GM12891 (cell line): ENCODE data around the gene LRRC49.

Experiments used
- DNase-seq: peaks from one replicate; pipeline ENCODE4 v3.0.0; 2011; ENCODE audit warnings: low spot score; ENCODE audit not compliant: insufficient read length
- FAIRE-seq: peaks from 2 replicates; lab custom pipeline; 2011; peaks lifted over from hg19 to GRCh38; lab: Jason Lieb, UNC
- PAX5 ChIP-seq: IDR thresholded peaks from 2 replicates; pipeline ENCODE4 v1.6.1; 2011; ENCODE audit warnings: low read length, moderate library complexity, mild to moderate bottlenecking; ENCODE audit not compliant: insufficient read depth, severe bottlenecking
- POLR2A ChIP-seq: IDR thresholded peaks from 2 replicates; pipeline ENCODE4 v1.6.1; 2011; ENCODE audit warnings: low read depth, low read length, control low read depth
- POLR2AphosphoS5 ChIP-seq: IDR thresholded peaks from 2 replicates; pipeline ENCODE4 v1.6.1; 2011; ENCODE audit warnings: low read depth, low read length, control low read depth
- POU2F2 ChIP-seq: IDR thresholded peaks from 2 replicates; pipeline ENCODE4 v1.6.1; 2011; ENCODE audit warnings: low read depth, mild to moderate bottlenecking, control low read depth, low read length, moderate library complexity
- SPI1 ChIP-seq: IDR thresholded peaks from 2 replicates; pipeline ENCODE4 v1.6.1; 2011; ENCODE audit warnings: low read depth, low read length, control low read depth
- TAF1 ChIP-seq: IDR thresholded peaks from 2 replicates; pipeline ENCODE4 v1.6.1; 2011; ENCODE audit warnings: low read depth, low read length, control low read depth

Gene LRRC49

DNA sequence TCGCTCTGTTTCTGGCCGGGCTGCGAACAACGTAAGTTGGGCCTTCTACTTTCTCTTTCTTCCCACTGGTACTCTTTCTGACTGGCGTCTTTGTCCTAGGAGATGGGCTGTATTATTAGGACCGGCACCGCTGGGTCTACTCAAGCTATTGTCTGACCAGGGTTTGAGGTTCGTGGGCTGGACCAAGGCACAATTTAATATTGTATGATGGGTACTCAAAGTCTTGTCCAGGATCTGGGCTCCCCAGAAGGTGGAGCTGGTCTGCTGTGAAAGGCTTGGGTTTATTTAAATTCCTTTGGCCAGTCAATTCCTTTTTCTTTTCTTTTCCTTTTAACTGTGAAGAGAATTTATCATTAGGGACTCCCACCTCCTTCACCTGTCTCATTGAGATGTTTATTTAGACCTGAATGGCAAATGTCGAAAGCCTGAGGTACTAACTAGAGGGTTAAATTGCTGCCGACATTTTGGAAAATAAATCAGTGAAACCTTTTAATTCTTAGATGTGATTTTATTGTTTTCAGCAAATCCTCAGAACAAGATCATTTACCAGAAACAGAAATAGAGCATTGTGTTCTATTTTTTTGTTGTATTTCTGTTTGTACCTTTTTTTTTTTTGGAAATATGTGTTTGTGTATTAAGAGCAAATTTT, 410 bp downstream of the LRRC49 start:
- FAIRE-seq (no peak), DNase-seq (no peak)
- TF ChIP-seq POLR2A (no peak), TAF1 (no peak), SPI1 (no peak), POLR2AphosphoS5 (no peak), POU2F2 (no peak), PAX5 (no peak)

DNA sequence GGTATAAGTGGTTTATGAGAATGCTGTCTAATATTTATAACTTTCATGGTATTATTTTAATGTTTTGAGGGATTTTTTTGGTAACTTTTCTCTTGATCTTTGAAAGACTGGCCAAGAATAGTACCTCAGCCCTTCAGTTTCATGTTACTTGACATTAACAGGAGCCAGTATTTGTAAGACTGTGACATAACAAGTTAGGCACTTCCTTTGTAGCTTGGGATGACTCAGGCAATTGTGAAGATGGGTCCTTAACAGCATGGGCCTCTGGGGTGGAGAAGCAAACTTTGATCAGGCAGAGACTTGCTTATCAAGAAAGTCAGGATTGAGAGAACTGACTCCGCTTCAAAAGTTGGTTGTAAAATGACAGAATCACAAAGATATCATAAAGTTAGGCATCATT, 9.5 kb downstream of the LRRC49 start:
- no peak for TF ChIP-seq POLR2A
- no peak for TF ChIP-seq POLR2AphosphoS5
- TF ChIP-seq SPI1, result no peak
- TF ChIP-seq POU2F2, result no peak
- no peak for TF ChIP-seq TAF1
- no peak for TF ChIP-seq PAX5
- no peak for FAIRE-seq
- DNase-seq, result no peak

DNA sequence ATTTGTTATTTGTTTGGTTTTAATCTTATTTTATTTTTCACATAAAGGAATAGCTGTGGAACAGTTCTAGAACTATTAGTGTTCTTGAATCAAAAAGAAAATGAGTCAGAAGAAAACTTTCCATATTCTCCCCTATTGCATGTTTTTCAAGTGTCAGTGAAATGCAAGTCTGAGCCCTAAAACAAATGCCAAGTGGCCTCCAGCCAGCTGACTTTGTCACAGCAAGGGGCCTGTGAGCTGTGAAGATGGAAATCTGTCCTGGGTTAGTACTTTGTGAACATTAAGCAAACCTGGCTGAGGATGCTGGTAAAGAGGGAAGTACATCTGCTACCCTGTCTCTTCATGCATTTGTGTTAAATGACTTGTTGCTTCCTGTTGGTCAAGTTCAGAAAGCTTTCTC, 14.2 kb downstream of the LRRC49 start:
- no peak for DNase-seq
- TF ChIP-seq SPI1 (no peak), TAF1 (no peak), POLR2AphosphoS5 (no peak), PAX5 (no peak), POLR2A (no peak), POU2F2 (no peak)
- FAIRE-seq, result no peak

DNA sequence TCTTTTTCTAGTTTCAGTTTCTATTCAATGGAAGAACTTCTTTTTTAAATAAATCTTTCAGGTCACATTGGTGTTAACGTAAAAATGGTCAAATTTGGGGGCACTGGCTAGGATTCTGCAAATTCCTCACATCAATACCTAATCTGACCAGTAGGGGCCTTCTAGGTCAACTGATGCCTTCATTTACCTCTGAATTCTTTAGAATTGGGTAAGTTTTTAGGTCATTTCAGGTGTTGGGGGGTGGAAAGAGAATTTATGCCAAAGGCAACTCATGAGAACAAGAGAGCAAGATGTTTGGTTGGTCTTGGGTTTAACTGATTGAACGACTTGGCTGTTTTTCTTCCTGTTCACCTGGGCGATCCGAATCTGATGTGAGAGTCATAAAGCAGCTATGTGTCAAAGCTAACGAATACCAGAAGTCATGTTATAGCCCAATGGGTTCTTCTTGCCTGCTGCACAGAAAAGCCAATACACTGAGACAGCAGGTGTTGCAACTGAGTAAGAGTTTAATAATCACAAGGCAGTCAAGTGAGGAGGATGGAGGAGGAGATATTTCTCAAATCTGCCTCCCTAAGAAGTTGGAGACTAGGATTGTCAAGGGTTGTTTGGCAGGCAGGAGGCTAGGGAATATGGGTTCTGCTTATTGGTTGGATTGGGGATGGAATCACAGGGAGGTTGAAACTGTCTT, 15.3 kb downstream of the LRRC49 start:
- DNase-seq, result no peak
- TF ChIP-seq SPI1, result no peak
- no peak for TF ChIP-seq POLR2A
- no peak for FAIRE-seq

DNA sequence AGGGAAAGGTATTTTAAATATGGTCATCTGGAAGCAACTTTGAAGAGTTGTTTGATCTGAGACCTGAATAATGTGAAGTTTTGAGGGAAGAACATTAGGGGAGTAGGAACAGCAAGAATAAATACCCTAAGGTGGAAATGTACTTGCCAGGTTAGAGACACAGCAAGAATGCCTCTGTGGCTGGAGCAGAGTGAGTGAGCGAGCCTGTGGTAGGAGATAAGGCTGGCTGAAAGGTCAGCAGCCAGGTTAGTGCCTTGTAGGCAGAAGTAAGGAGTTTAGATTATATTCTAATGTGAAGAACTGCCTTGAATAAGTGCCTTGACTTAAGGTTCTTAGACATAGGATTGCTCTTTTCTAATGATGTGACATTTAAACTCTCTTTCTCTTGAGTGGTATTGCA, 18.3 kb downstream of the LRRC49 start:
- FAIRE-seq (no peak), DNase-seq (no peak)
- TF ChIP-seq TAF1, result no peak
- no peak for TF ChIP-seq POLR2A
- no peak for TF ChIP-seq POLR2AphosphoS5
- no peak for TF ChIP-seq PAX5
- TF ChIP-seq SPI1, result no peak
- no peak for TF ChIP-seq POU2F2

DNA sequence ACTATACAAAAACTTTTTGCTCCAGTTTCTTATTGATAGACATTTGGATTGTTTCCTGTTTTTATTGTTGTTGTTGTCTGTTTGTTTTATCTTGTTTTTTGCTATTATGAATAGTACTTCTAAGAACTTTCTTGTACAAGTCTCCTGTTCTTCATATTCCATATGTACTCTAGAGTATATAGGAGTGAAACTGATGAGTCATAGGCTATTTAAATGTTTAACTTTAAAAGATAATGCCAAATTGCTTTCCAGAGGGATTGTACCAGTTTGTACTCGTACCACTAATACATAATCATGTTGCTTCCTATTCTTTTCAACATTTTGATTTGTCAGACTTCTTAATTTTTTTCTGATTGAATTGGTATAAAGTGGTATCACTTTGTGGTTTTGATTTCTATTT, 19.6 kb downstream of the LRRC49 start:
- no peak for TF ChIP-seq POU2F2
- no peak for TF ChIP-seq POLR2A
- TF ChIP-seq SPI1, result no peak
- no peak for TF ChIP-seq PAX5
- TF ChIP-seq POLR2AphosphoS5, result no peak
- no peak for TF ChIP-seq TAF1
- FAIRE-seq, result no peak

DNA sequence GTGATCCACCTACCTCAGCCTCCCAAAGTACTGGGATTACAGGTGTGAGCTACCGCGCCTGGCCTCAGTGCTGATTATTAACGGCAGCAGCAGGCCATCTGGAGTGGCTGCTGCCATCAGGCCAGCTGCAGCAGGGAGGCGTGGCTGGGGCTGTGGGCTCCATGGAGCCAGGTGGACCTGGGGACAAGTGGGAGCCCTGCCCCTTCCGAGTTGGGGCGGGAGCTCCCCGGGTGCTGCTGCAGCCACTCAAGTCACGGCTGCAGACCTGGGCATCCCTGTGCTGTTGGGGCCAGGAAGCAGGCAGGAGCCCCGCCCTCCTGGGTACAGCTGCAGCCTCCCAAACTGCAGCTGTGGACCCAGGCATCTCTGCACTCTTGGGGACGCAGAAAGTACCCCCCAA, 23.9 kb downstream of the LRRC49 start:
- no peak for DNase-seq
- no peak for TF ChIP-seq SPI1
- no peak for TF ChIP-seq TAF1
- TF ChIP-seq POLR2A, result no peak
- TF ChIP-seq POU2F2, result no peak
- TF ChIP-seq POLR2AphosphoS5, result no peak
- no peak for TF ChIP-seq PAX5
- FAIRE-seq, result no peak

More for the DNA sequence above, 19.6 kb downstream of the LRRC49 start:
- DNase-seq, result no peak

DNA sequence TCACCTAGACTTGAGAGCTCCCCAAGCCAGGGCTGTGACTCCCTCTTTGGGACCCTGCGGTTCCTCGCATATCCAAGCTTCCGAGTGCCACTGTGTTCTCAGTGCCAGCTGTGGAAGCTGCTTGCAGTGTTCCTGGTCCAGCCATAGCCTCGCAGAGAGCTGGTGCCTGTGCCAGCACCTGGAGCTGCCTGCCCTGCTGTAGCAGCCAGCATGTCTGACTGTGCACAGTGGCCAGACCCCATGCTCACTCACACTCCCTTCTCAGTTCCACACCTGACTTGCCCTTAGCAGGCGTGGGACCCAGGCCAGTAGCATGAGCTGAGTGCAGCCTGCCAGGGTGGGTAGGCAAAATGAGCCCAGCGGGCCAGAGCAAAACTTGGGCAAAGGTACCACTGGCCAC, 25.3 kb downstream of the LRRC49 start:
- FAIRE-seq, result no peak
- no peak for TF ChIP-seq POU2F2
- no peak for DNase-seq

DNA sequence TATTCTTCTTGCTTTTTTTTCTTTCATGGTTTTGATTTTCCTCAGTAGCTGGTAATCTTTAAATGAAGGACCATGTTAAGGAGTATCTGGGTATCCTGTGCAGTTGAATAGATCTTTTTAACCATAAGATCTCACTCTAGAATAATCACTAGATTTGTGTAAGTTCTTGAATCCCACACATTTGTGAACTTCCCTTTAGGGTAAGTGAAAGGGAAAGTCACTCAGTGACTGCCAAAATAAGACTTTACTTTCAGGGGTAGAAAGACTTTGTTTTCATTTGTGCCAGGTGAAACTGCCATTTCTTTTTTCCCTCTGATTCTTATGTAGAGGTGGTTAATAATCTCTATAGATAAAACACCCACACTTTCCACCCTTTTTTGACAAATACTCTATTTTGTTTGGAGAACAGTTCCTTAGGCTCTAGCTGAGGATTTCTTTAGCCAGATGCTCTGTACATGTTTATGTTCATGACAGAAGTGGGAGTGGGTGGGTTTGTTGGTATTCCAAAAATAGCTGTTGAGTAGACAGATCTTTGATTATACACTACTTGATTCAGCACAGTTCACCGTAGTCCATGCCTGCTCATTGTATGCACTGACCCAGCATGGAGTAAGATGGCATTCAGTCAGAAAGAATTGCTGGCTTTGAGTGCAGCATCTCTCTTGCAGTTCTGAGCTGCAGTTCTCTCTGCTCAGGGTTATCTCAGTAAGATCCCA, 28.5 kb downstream of the LRRC49 start:
- no peak for TF ChIP-seq TAF1
- no peak for TF ChIP-seq POLR2A
- no peak for TF ChIP-seq POU2F2
- no peak for TF ChIP-seq PAX5
- no peak for TF ChIP-seq POLR2AphosphoS5
- no peak for TF ChIP-seq SPI1
- DNase-seq (no peak), FAIRE-seq (peak; percentile 54)

DNA sequence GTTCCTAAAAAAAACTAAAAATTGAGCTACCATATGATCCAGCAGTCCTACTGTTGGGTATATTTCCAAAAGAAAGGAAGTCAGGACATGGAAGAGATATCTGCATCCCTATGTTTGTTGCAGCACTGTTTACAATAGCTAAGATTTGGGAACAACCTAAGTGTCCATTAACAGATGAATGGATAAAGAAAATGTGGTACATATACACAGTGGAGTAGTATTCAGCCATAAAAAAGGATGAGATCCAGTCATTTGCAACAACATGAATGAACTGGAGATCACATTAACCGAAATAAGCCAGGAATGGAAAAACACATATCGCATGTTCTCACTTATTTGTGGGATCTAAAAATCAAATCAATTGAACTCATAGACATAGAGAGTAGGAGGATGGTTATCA, 29.5 kb downstream of the LRRC49 start:
- no peak for TF ChIP-seq PAX5
- TF ChIP-seq TAF1, result no peak
- no peak for TF ChIP-seq SPI1
- no peak for TF ChIP-seq POLR2AphosphoS5
- no peak for TF ChIP-seq POU2F2
- no peak for TF ChIP-seq POLR2A
- DNase-seq, result no peak
- FAIRE-seq, result no peak
